ENCODE results near the gene OR2A25.

DNA sequence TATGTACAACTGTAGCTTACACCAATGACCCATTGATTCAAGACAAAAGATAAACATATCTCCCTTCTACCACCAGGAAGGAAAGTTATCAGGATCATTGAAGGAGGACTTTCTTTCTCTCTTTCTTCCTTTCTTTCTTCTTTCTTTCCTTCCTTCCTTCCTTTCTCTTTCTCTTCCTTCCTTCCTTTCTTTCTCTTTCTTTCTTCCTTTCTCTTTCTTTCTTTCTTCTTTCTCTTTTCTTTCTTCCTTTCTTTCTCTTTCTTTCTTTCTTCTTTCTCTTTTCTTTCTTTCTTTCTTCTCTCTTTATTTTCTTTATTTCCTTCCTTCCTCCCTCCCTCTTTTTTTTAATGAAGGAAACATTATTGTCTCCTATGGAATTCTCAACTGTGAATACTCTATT is 29.2 kb downstream of the OR2A25 start:
- TF ChIP-seq REST (IDR thresholded peaks at IDR 0.05; ENCODE audit: insufficient read depth in 1 of 2, low read depth in 2 of 2, low read length in 2 of 2), result no peak
- TF ChIP-seq POLR2AphosphoS5 (IDR thresholded peaks at IDR 0.05; ENCODE audit: low read depth, low read length), result no peak
- no peak for TF ChIP-seq TAF1 (IDR thresholded peaks at IDR 0.05; ENCODE audit: borderline replicate concordance, insufficient read depth, low read length)
- TF ChIP-seq SIN3A (IDR thresholded peaks at IDR 0.05; ENCODE audit: borderline replicate concordance, insufficient read depth, low read length), result no peak
- no peak for TF ChIP-seq FOXP2 (optimal IDR thresholded peaks at IDR 0.05; ENCODE audit: borderline replicate concordance, extremely low read depth, extremely low read length, insufficient read depth)

Measured in PFSK-1 (cell line).